ENCODE measurements around the gene CD40.
A peak's percentile ranks its signal among the peaks of the same experiment; 100 is the strongest.
"Not testable (repeated sequence)": the region's sequence is repeated elsewhere in the genome, so short reads cannot be mapped to it uniquely, and the experiment has no call there.

CD40 gene

GRCh38 chr20:46117704-46118467 is at the start of gene CD40:
TSS of gene CD40 (plus strand) at chr20:46118314. CDS start at chr20:46118344, 30 bp downstream.
- peak; percentile 39 for DNase-seq (ENCODE audit: low read depth)

GRCh38 chr20:46070215-46070900 is 47.8 kb upstream of the CD40 start:
- DNase-seq (ENCODE audit: low read depth): no peak

GRCh38 chr20:46071573-46071972 is 46.5 kb upstream of the CD40 start:
- no peak for DNase-seq (ENCODE audit: low read depth)

- no peak for DNase-seq (ENCODE audit: low read depth)
Measured at GRCh38 chr20:46073024-46073423, 45.1 kb upstream of the CD40 start.

- no peak for DNase-seq (ENCODE audit: low read depth)
Measured at GRCh38 chr20:46073443-46073842, 44.7 kb upstream of the CD40 start.

GRCh38 chr20:46074006-46074405 is 44.1 kb upstream of the CD40 start:
- no peak for DNase-seq (ENCODE audit: low read depth)

GRCh38 chr20:46076806-46077205 is 41.3 kb upstream of the CD40 start:
- no peak for DNase-seq (ENCODE audit: low read depth)

- DNase-seq (ENCODE audit: low read depth): no peak
Measured at GRCh38 chr20:46077642-46078305, 40.3 kb upstream of the CD40 start.

GRCh38 chr20:46078954-46079353 is 39.2 kb upstream of the CD40 start:
- DNase-seq (ENCODE audit: low read depth): no peak

- no peak for DNase-seq (ENCODE audit: low read depth)
Measured at GRCh38 chr20:46081074-46081473, 37.0 kb upstream of the CD40 start.

- no peak for DNase-seq (ENCODE audit: low read depth)
Measured at GRCh38 chr20:46083101-46083500, 35.0 kb upstream of the CD40 start.

- no peak for DNase-seq (ENCODE audit: low read depth)
Measured at GRCh38 chr20:46083531-46084061, 34.5 kb upstream of the CD40 start.

- no peak for DNase-seq (ENCODE audit: low read depth)
Measured at GRCh38 chr20:46084805-46085178, 33.3 kb upstream of the CD40 start.

GRCh38 chr20:46085179-46085851 is 32.8 kb upstream of the CD40 start:
- DNase-seq (ENCODE audit: low read depth): no peak

- DNase-seq (ENCODE audit: low read depth): no peak
Measured at GRCh38 chr20:46087161-46087560, 31.0 kb upstream of the CD40 start.

- no peak for DNase-seq (ENCODE audit: low read depth)
Measured at GRCh38 chr20:46088409-46089166, 29.5 kb upstream of the CD40 start.

GRCh38 chr20:46089167-46089416 is 29.0 kb upstream of the CD40 start:
- DNase-seq (ENCODE audit: low read depth): no peak

- peak; percentile 89 for DNase-seq (ENCODE audit: low read depth)
Measured at GRCh38 chr20:46089417-46090388, 28.4 kb upstream of the CD40 start, which contains the start of gene NCOA5. TSS of gene NCOA5 (minus strand) at chr20:46089962. CDS start at chr20:46079424, 10,538 bp downstream.

GRCh38 chr20:46091622-46092535 is 26.2 kb upstream of the CD40 start:
- DNase-seq (ENCODE audit: low read depth): not testable (repeated sequence)
